ENCODE data around the gene TEKT3. TPM values are rescaled to one million over a fixed set of nuclear protein-coding genes. Genes with fewer than 3 reads are reported as not detected.

The TEKT3 gene
- total and polyA plus RNA-seq, 4 donors = 0.08 to 0.33 TPM; not detected in 2

DNA sequence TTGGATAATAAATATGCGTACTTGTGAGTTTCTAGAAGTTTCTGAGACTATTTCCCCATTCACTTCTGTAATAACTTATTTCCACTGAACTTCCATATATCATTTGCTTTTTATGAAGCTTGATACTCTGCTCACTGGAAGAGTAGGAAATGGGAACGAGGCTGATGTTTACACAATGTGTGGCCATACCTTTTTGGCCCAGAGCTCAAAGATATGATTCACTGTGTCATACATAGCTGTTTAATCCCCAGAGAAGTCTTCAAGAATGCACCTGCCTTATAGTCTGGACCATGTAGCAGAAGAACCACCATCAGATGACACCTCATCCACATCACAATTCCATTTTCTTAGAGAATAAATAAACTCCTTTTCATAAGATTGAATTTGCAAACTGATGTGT lies 40.3 kb upstream of the TEKT3 start:
- TF ChIP-seq, protein P1, sequence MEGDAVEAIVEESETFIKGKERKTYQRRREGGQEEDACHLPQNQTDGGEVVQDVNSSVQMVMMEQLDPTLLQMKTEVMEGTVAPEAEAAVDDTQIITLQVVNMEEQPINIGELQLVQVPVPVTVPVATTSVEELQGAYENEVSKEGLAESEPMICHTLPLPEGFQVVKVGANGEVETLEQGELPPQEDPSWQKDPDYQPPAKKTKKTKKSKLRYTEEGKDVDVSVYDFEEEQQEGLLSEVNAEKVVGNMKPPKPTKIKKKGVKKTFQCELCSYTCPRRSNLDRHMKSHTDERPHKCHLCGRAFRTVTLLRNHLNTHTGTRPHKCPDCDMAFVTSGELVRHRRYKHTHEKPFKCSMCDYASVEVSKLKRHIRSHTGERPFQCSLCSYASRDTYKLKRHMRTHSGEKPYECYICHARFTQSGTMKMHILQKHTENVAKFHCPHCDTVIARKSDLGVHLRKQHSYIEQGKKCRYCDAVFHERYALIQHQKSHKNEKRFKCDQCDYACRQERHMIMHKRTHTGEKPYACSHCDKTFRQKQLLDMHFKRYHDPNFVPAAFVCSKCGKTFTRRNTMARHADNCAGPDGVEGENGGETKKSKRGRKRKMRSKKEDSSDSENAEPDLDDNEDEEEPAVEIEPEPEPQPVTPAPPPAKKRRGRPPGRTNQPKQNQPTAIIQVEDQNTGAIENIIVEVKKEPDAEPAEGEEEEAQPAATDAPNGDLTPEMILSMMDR (IDR thresholded peaks at IDR 0.05; ENCODE audit: low read depth, low read length, missing input control) = no peak
- TF ChIP-seq HNF4A (conservative IDR thresholded peaks at IDR 0.05) (no peak), GABPA (IDR thresholded peaks at IDR 0.05 in 1 of 2, conservative IDR thresholded peaks at IDR 0.05 in 1 of 2) (no peak), JUND (IDR thresholded peaks at IDR 0.05) (no peak), SP1 (IDR thresholded peaks at IDR 0.05) (no peak), FOXA2 (IDR thresholded peaks at IDR 0.05) (no peak), HNF4G (IDR thresholded peaks at IDR 0.05) (no peak), NR2F2 (IDR thresholded peaks at IDR 0.05) (no peak), YY1 (IDR thresholded peaks at IDR 0.05) (no peak), EGR1 (IDR thresholded peaks at IDR 0.05; ENCODE audit: low read depth in 2 of 2) (no peak), RXRA (IDR thresholded peaks at IDR 0.05) (no peak), FOXA1 (IDR thresholded peaks at IDR 0.05) (no peak)
- TF ChIP-seq, protein P2, sequence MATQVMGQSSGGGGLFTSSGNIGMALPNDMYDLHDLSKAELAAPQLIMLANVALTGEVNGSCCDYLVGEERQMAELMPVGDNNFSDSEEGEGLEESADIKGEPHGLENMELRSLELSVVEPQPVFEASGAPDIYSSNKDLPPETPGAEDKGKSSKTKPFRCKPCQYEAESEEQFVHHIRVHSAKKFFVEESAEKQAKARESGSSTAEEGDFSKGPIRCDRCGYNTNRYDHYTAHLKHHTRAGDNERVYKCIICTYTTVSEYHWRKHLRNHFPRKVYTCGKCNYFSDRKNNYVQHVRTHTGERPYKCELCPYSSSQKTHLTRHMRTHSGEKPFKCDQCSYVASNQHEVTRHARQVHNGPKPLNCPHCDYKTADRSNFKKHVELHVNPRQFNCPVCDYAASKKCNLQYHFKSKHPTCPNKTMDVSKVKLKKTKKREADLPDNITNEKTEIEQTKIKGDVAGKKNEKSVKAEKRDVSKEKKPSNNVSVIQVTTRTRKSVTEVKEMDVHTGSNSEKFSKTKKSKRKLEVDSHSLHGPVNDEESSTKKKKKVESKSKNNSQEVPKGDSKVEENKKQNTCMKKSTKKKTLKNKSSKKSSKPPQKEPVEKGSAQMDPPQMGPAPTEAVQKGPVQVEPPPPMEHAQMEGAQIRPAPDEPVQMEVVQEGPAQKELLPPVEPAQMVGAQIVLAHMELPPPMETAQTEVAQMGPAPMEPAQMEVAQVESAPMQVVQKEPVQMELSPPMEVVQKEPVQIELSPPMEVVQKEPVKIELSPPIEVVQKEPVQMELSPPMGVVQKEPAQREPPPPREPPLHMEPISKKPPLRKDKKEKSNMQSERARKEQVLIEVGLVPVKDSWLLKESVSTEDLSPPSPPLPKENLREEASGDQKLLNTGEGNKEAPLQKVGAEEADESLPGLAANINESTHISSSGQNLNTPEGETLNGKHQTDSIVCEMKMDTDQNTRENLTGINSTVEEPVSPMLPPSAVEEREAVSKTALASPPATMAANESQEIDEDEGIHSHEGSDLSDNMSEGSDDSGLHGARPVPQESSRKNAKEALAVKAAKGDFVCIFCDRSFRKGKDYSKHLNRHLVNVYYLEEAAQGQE (IDR thresholded peaks at IDR 0.05) = no peak
- TF ChIP-seq, protein P3, sequence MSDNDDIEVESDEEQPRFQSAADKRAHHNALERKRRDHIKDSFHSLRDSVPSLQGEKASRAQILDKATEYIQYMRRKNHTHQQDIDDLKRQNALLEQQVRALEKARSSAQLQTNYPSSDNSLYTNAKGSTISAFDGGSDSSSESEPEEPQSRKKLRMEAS (IDR thresholded peaks at IDR 0.05) = no peak
- TF ChIP-seq, protein P4, sequence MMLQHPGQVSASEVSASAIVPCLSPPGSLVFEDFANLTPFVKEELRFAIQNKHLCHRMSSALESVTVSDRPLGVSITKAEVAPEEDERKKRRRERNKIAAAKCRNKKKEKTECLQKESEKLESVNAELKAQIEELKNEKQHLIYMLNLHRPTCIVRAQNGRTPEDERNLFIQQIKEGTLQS (IDR thresholded peaks at IDR 0.05) = no peak
- Histone ChIP-seq H3K36me3 (ENCODE audit: control insufficient read depth in 4 of 4, insufficient read depth in 3 of 4, low read depth in 1 of 4, low read length in 3 of 4) (no peaks in the 10 kb centered on the region), H3K4me3 (ENCODE audit: low read depth in 1 of 3, low read length in 3 of 3) (no peak overlapping the region), H3K9ac (ENCODE audit: low read depth in 1 of 2, low read length in 2 of 2) (no peak overlapping the region), H3K27ac (ENCODE audit: low read depth in 1 of 2, low read length in 2 of 2) (no peak overlapping the region), H3K9me3 (ENCODE audit: control insufficient read depth in 4 of 4, low read length in 3 of 4) (no peaks in the 10 kb centered on the region), H3K27me3 (ENCODE audit: control insufficient read depth in 4 of 4, insufficient read depth in 4 of 4, low read length in 3 of 4) (no peaks in the 10 kb centered on the region), H3K4me1 (ENCODE audit: control insufficient read depth in 4 of 4, insufficient read depth in 4 of 4, low read length in 3 of 4) (no peaks in the 10 kb centered on the region)
- WGBS = 58% methylated on average over 2 of the region's 2 CpGs
- no peak for DNase-seq (ENCODE audit: low spot score)

DNA sequence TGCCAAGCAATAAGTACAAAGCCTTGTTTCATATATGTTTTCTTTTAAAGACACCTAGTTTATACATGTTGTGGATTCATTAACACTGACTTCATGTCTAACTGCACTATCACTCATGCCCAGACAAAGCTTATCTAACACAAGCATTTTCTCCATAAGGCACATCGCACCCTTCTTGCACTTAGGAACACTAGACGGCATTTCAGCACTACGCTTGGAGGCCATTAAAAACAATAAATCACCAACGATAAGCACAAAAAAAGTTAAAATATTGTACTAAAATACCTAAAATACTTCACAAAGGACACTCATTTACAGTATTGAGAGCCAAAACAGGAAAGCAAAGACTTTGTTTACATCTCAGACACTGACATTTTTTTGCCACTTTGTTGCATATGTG lies 39.0 kb upstream of the TEKT3 start:
- no peaks in the 10 kb centered on the region for H3K27me3 ChIP-seq (ENCODE audit: control insufficient read depth in 4 of 4, insufficient read depth in 4 of 4, low read length in 3 of 4)
- WGBS = 80% methylated on average over 4 of the region's 4 CpGs
- no peak overlapping the region for H3K9ac ChIP-seq (ENCODE audit: low read depth in 1 of 2, low read length in 2 of 2)
- TF ChIP-seq, protein P2 (IDR thresholded peaks at IDR 0.05) = no peak
- TF ChIP-seq FOXA2 (IDR thresholded peaks at IDR 0.05) = no peak
- no peak for TF ChIP-seq HNF4A (conservative IDR thresholded peaks at IDR 0.05)
- TF ChIP-seq FOXA1 (IDR thresholded peaks at IDR 0.05) = no peak
- TF ChIP-seq, protein P4 (IDR thresholded peaks at IDR 0.05) = no peak
- TF ChIP-seq NR2F2 (IDR thresholded peaks at IDR 0.05) = no peak
- TF ChIP-seq, protein P5, sequence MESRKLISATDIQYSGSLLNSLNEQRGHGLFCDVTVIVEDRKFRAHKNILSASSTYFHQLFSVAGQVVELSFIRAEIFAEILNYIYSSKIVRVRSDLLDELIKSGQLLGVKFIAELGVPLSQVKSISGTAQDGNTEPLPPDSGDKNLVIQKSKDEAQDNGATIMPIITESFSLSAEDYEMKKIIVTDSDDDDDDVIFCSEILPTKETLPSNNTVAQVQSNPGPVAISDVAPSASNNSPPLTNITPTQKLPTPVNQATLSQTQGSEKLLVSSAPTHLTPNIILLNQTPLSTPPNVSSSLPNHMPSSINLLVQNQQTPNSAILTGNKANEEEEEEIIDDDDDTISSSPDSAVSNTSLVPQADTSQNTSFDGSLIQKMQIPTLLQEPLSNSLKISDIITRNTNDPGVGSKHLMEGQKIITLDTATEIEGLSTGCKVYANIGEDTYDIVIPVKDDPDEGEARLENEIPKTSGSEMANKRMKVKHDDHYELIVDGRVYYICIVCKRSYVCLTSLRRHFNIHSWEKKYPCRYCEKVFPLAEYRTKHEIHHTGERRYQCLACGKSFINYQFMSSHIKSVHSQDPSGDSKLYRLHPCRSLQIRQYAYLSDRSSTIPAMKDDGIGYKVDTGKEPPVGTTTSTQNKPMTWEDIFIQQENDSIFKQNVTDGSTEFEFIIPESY (IDR thresholded peaks at IDR 0.05) = no peak
- no peak for TF ChIP-seq EGR1 (IDR thresholded peaks at IDR 0.05; ENCODE audit: low read depth in 2 of 2)
- TF ChIP-seq, protein P1 (IDR thresholded peaks at IDR 0.05; ENCODE audit: low read depth, low read length, missing input control) = no peak
- TF ChIP-seq HNF4G (IDR thresholded peaks at IDR 0.05) = no peak
- no peak for TF ChIP-seq JUND (IDR thresholded peaks at IDR 0.05)
- TF ChIP-seq TAF1 (conservative IDR thresholded peaks at IDR 0.05) = no peak
- no peak for TF ChIP-seq RAD21 (IDR thresholded peaks at IDR 0.05)

More for the DNA sequence above, 39.0 kb upstream of the TEKT3 start:
- Histone ChIP-seq H3K27ac (ENCODE audit: low read depth in 1 of 2, low read length in 2 of 2) (no peak overlapping the region), H3K4me1 (ENCODE audit: control insufficient read depth in 4 of 4, insufficient read depth in 4 of 4, low read length in 3 of 4) (no peaks in the 10 kb centered on the region), H3K4me3 (ENCODE audit: low read depth in 1 of 3, low read length in 3 of 3) (no peak overlapping the region), H3K9me3 (ENCODE audit: control insufficient read depth in 4 of 4, low read length in 3 of 4) (no peaks in the 10 kb centered on the region), H3K36me3 (ENCODE audit: control insufficient read depth in 4 of 4, insufficient read depth in 3 of 4, low read depth in 1 of 4, low read length in 3 of 4) (no peaks in the 10 kb centered on the region)
- DNase-seq (ENCODE audit: low spot score) = no peak
